Keratinocyte (primary cell): ENCODE measurements around the gene SLC7A11.

Experiments used
- CTCF ChIP-seq, 3 experiments: IDR thresholded peaks in 1 of 3; conservative IDR thresholded peaks in 1 of 3; optimal IDR thresholded peaks in 1 of 3; 2 replicates in 2 of 3; 3 replicates in 1 of 3; pipeline versions ENCODE3 to v1.5.1; 2011; ENCODE audit warnings: low read length in 3 of 3, mild to moderate bottlenecking in 3 of 3, moderate library complexity in 2 of 3, control low read depth in 1 of 3, inconsistent platforms in 1 of 3; ENCODE audit not compliant: insufficient read depth in 2 of 3; ENCODE audit errors: extremely low read depth in 1 of 3
- EZH2 ChIP-seq: IDR thresholded peaks from one replicate; pipeline ENCODE4 v1.6.1; 2012; ENCODE audit warnings: inconsistent platforms, mild to moderate bottlenecking, low read length, moderate library complexity

GRCh38 chr4:138161351-138161750 is 80.8 kb downstream of the SLC7A11 start:
- no peak for TF ChIP-seq CTCF (optimal IDR thresholded peaks at IDR 0.05 in 1 of 3, IDR thresholded peaks at IDR 0.05 in 1 of 3, conservative IDR thresholded peaks at IDR 0.05 in 1 of 3; ENCODE audit: extremely low read depth in 1 of 3, insufficient read depth in 2 of 3, low read length in 3 of 3)
- no peak for TF ChIP-seq EZH2
